ENCODE data around the gene KLHL12. TPM values are rescaled to one million over a fixed set of nuclear protein-coding genes. Genes with fewer than 3 reads are reported as not detected.
"Not testable (repeated sequence)": the region's sequence is repeated elsewhere in the genome, so short reads cannot be mapped to it uniquely, and the experiment has no call there.

Gene KLHL12
- total and polyA plus RNA-seq, 2 donors from 2014 or later: 27.5 to 28.2 TPM

- no peak overlapping the region for H3K27ac ChIP-seq (ENCODE audit: low read depth in 2 of 2, low read length in 2 of 2)
- no peak for TF ChIP-seq CTCF (IDR thresholded peaks at IDR 0.05; ENCODE audit: borderline replicate concordance, extremely low read depth, insufficient read depth)
- H3K27me3 ChIP-seq (ENCODE audit: control insufficient read depth, insufficient read depth, low read length): no peaks in the 10 kb centered on the region
- DNase-seq: no peak
- H3K4me1 ChIP-seq (ENCODE audit: control insufficient read depth in 2 of 3, insufficient read depth in 2 of 3, low read depth in 1 of 3, low read length in 3 of 3): no peaks in the 10 kb centered on the region
- intact Hi-C loops (cut with DNase I): no loop called here
- no peak overlapping the region for H3K9ac ChIP-seq (ENCODE audit: low read length in 3 of 3)
- no peak overlapping the region for H3K4me3 ChIP-seq (ENCODE audit: low read length in 3 of 3)
- no peak for FAIRE-seq
- no peaks in the 10 kb centered on the region for H3K36me3 ChIP-seq (ENCODE audit: control insufficient read depth in 2 of 3, insufficient read depth in 3 of 3, low read length in 3 of 3)
- peaks cover 0 to 2% (median 0%) of the 10 kb centered on the region in 3 donors for H3K9me3 ChIP-seq (ENCODE audit: control insufficient read depth in 2 of 3, insufficient read depth in 1 of 3, low read length in 3 of 3)
Measured at GRCh38 chr1:202932476-202932875, 5.4 kb upstream of the KLHL12 start.

GRCh38 chr1:202923533-202923932 lies 3.5 kb downstream of the KLHL12 start:
- Histone ChIP-seq H3K9ac (ENCODE audit: low read length in 3 of 3) (no peak overlapping the region), H3K27me3 (ENCODE audit: control insufficient read depth, insufficient read depth, low read length) (no peaks in the 10 kb centered on the region), H3K4me1 (ENCODE audit: control insufficient read depth in 2 of 3, insufficient read depth in 2 of 3, low read depth in 1 of 3, low read length in 3 of 3) (peaks cover 0 to 7% (median 6%) of the 10 kb centered on the region in 3 donors), H3K9me3 (ENCODE audit: control insufficient read depth in 2 of 3, insufficient read depth in 1 of 3, low read length in 3 of 3) (no peaks in the 10 kb centered on the region), H3K36me3 (ENCODE audit: control insufficient read depth in 2 of 3, insufficient read depth in 3 of 3, low read length in 3 of 3) (peaks cover 0 to 3% (median 0%) of the 10 kb centered on the region in 3 donors), H3K4me3 (ENCODE audit: low read length in 3 of 3) (no peak overlapping the region), H3K27ac (ENCODE audit: low read depth in 2 of 2, low read length in 2 of 2) (no peak overlapping the region)
- no peak for TF ChIP-seq CTCF (IDR thresholded peaks at IDR 0.05; ENCODE audit: borderline replicate concordance, extremely low read depth, insufficient read depth)
- intact Hi-C loops (cut with DNase I): no loop called here
- FAIRE-seq: no peak
- no peak for DNase-seq

- no peak for FAIRE-seq
- Histone ChIP-seq H3K36me3 (ENCODE audit: control insufficient read depth in 2 of 3, insufficient read depth in 3 of 3, low read length in 3 of 3) (peaks cover 0 to 24% (median 18%) of the 10 kb centered on the region in 3 donors), H3K4me1 (ENCODE audit: control insufficient read depth in 2 of 3, insufficient read depth in 2 of 3, low read depth in 1 of 3, low read length in 3 of 3) (no peaks in the 10 kb centered on the region), H3K4me3 (ENCODE audit: low read length in 3 of 3) (no peak overlapping the region), H3K27ac (ENCODE audit: low read depth in 2 of 2, low read length in 2 of 2) (no peak overlapping the region), H3K27me3 (ENCODE audit: control insufficient read depth, insufficient read depth, low read length) (no peaks in the 10 kb centered on the region), H3K9ac (ENCODE audit: low read length in 3 of 3) (no peak overlapping the region), H3K9me3 (ENCODE audit: control insufficient read depth in 2 of 3, insufficient read depth in 1 of 3, low read length in 3 of 3) (no peaks in the 10 kb centered on the region)
- TF ChIP-seq CTCF (IDR thresholded peaks at IDR 0.05; ENCODE audit: borderline replicate concordance, extremely low read depth, insufficient read depth): no peak
- no peak for DNase-seq
- intact Hi-C loops (cut with DNase I): no loop called here
Measured at GRCh38 chr1:202919615-202920014, 7.4 kb downstream of the KLHL12 start.

GRCh38 chr1:202915146-202915545 lies 11.9 kb downstream of the KLHL12 start:
- H3K9me3 ChIP-seq (ENCODE audit: control insufficient read depth in 2 of 3, insufficient read depth in 1 of 3, low read length in 3 of 3): no peaks in the 10 kb centered on the region
- H3K27me3 ChIP-seq (ENCODE audit: control insufficient read depth, insufficient read depth, low read length): no peaks in the 10 kb centered on the region
- no peak overlapping the region for H3K4me3 ChIP-seq (ENCODE audit: low read length in 3 of 3)
- intact Hi-C loops (cut with DNase I): no loop called here
- DNase-seq (no peak), FAIRE-seq (no peak)
- TF ChIP-seq CTCF (IDR thresholded peaks at IDR 0.05; ENCODE audit: borderline replicate concordance, extremely low read depth, insufficient read depth): no peak
- no peaks in the 10 kb centered on the region for H3K4me1 ChIP-seq (ENCODE audit: control insufficient read depth in 2 of 3, insufficient read depth in 2 of 3, low read depth in 1 of 3, low read length in 3 of 3)
- peaks cover 9 to 57% (median 34%) of the 10 kb centered on the region in 3 donors for H3K36me3 ChIP-seq (ENCODE audit: control insufficient read depth in 2 of 3, insufficient read depth in 3 of 3, low read length in 3 of 3)
- H3K9ac ChIP-seq (ENCODE audit: low read length in 3 of 3): no peak overlapping the region
- no peak overlapping the region for H3K27ac ChIP-seq (ENCODE audit: low read depth in 2 of 2, low read length in 2 of 2)

GRCh38 chr1:202912476-202912875 lies 14.6 kb downstream of the KLHL12 start:
- H3K9me3 ChIP-seq (ENCODE audit: control insufficient read depth in 2 of 3, insufficient read depth in 1 of 3, low read length in 3 of 3); FAIRE-seq; intact Hi-C loops (cut with DNase I); H3K27me3 ChIP-seq (ENCODE audit: control insufficient read depth, insufficient read depth, low read length); H3K9ac ChIP-seq (ENCODE audit: low read length in 3 of 3); H3K4me3 ChIP-seq (ENCODE audit: low read length in 3 of 3); H3K4me1 ChIP-seq (ENCODE audit: control insufficient read depth in 2 of 3, insufficient read depth in 2 of 3, low read depth in 1 of 3, low read length in 3 of 3); DNase-seq; H3K27ac ChIP-seq (ENCODE audit: low read depth in 2 of 2, low read length in 2 of 2): not testable (repeated sequence)
- peaks cover 9 to 72% (median 40%) of the 10 kb centered on the region in 3 donors for H3K36me3 ChIP-seq (ENCODE audit: control insufficient read depth in 2 of 3, insufficient read depth in 3 of 3, low read length in 3 of 3)
